Central memory CD4-positive, alpha-beta T cell (primary cell): ENCODE data around the gene SEC11A.

Experiments
- DNase-seq: peaks from one replicate; pipeline ENCODE4 v3.0.0; 2022

The SEC11A gene

GRCh38 chr15:84634228-84634837 is 81.6 kb downstream of the SEC11A start:
- no peak for DNase-seq

GRCh38 chr15:84633311-84634227 is 82.4 kb downstream of the SEC11A start:
- peak; percentile 62 for DNase-seq

- no peak for DNase-seq
These were observed 84.2 kb downstream of the SEC11A start for GRCh38 chr15:84631706-84632272.

GRCh38 chr15:84629033-84629432 is 86.9 kb downstream of the SEC11A start:
- no peak for DNase-seq

- no peak for DNase-seq
These were observed 90.8 kb downstream of the SEC11A start for GRCh38 chr15:84625123-84625522.

- DNase-seq: no peak
These were observed 91.6 kb downstream of the SEC11A start for GRCh38 chr15:84624359-84624758.

GRCh38 chr15:84621358-84621979 is 94.5 kb downstream of the SEC11A start:
- no peak for DNase-seq

- DNase-seq: no peak
These were observed 95.3 kb downstream of the SEC11A start for GRCh38 chr15:84620626-84621025.
